ENCODE data around the gene NR5A1. TPM values are rescaled to one million over a fixed set of nuclear protein-coding genes. Genes with fewer than 3 reads are reported as not detected.

The NR5A1 gene
- total and polyA plus RNA-seq, 2 experiments from 2014 or later, result 0.21 TPM; not detected in 1

DNA sequence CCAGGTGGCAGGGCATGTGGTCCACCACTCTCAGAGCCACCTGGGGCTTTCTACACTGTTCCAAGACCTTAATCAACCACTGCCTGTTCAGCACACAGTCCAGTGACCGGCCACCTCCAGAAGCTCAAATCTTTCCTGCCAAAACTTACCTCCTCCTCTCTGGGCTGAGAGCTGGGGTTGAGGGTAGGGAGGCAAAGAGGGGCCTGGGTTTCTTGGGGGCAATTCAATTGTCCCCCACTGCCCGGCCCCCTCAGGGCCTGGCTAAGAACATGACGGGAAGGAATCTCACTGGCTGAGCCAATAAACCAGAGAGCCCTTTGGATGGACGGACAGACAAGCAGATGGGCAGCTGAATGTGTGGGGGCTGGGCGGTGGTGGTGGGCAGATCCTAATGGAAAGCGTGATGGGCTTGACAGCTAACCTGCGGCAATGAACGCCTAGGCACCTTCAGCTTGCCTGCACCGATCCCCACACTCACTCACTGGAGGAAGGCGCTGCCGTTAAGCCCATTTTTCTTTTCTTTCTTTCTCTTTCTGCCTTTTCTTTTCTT is 5.4 kb downstream of the NR5A1 start:
- TF ChIP-seq EZH2 (IDR thresholded peaks at IDR 0.05; ENCODE audit: low read depth, unreplicated experiment) (no peak), ZNF114 (CRISPR knock-in tag; IDR thresholded peaks at IDR 0.05) (no peak), ZNF331 (CRISPR knock-in tag; IDR thresholded peaks at IDR 0.05; ENCODE audit: low read depth) (no peak), EZH2phosphoT487 (IDR thresholded peaks at IDR 0.05; ENCODE audit: unreplicated experiment) (no peak), JUNB (IDR thresholded peaks at IDR 0.05; ENCODE audit: unreplicated experiment) (no peak), NANOG (IDR thresholded peaks at IDR 0.05; ENCODE audit: borderline replicate concordance) (no peak), POLR2AphosphoS5 (IDR thresholded peaks at IDR 0.05; ENCODE audit: low read depth) (no peak), STAT1 (IDR thresholded peaks at IDR 0.05; ENCODE audit: unreplicated experiment) (no peak), CREB1 (CRISPR knock-in tag; IDR thresholded peaks at IDR 0.05; ENCODE audit: low read depth) (no peak)
- TF ChIP-seq, protein P1, sequence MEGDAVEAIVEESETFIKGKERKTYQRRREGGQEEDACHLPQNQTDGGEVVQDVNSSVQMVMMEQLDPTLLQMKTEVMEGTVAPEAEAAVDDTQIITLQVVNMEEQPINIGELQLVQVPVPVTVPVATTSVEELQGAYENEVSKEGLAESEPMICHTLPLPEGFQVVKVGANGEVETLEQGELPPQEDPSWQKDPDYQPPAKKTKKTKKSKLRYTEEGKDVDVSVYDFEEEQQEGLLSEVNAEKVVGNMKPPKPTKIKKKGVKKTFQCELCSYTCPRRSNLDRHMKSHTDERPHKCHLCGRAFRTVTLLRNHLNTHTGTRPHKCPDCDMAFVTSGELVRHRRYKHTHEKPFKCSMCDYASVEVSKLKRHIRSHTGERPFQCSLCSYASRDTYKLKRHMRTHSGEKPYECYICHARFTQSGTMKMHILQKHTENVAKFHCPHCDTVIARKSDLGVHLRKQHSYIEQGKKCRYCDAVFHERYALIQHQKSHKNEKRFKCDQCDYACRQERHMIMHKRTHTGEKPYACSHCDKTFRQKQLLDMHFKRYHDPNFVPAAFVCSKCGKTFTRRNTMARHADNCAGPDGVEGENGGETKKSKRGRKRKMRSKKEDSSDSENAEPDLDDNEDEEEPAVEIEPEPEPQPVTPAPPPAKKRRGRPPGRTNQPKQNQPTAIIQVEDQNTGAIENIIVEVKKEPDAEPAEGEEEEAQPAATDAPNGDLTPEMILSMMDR (conservative IDR thresholded peaks at IDR 0.05; ENCODE audit: low read depth in 2 of 2), result no peak
- TF ChIP-seq, protein P2, sequence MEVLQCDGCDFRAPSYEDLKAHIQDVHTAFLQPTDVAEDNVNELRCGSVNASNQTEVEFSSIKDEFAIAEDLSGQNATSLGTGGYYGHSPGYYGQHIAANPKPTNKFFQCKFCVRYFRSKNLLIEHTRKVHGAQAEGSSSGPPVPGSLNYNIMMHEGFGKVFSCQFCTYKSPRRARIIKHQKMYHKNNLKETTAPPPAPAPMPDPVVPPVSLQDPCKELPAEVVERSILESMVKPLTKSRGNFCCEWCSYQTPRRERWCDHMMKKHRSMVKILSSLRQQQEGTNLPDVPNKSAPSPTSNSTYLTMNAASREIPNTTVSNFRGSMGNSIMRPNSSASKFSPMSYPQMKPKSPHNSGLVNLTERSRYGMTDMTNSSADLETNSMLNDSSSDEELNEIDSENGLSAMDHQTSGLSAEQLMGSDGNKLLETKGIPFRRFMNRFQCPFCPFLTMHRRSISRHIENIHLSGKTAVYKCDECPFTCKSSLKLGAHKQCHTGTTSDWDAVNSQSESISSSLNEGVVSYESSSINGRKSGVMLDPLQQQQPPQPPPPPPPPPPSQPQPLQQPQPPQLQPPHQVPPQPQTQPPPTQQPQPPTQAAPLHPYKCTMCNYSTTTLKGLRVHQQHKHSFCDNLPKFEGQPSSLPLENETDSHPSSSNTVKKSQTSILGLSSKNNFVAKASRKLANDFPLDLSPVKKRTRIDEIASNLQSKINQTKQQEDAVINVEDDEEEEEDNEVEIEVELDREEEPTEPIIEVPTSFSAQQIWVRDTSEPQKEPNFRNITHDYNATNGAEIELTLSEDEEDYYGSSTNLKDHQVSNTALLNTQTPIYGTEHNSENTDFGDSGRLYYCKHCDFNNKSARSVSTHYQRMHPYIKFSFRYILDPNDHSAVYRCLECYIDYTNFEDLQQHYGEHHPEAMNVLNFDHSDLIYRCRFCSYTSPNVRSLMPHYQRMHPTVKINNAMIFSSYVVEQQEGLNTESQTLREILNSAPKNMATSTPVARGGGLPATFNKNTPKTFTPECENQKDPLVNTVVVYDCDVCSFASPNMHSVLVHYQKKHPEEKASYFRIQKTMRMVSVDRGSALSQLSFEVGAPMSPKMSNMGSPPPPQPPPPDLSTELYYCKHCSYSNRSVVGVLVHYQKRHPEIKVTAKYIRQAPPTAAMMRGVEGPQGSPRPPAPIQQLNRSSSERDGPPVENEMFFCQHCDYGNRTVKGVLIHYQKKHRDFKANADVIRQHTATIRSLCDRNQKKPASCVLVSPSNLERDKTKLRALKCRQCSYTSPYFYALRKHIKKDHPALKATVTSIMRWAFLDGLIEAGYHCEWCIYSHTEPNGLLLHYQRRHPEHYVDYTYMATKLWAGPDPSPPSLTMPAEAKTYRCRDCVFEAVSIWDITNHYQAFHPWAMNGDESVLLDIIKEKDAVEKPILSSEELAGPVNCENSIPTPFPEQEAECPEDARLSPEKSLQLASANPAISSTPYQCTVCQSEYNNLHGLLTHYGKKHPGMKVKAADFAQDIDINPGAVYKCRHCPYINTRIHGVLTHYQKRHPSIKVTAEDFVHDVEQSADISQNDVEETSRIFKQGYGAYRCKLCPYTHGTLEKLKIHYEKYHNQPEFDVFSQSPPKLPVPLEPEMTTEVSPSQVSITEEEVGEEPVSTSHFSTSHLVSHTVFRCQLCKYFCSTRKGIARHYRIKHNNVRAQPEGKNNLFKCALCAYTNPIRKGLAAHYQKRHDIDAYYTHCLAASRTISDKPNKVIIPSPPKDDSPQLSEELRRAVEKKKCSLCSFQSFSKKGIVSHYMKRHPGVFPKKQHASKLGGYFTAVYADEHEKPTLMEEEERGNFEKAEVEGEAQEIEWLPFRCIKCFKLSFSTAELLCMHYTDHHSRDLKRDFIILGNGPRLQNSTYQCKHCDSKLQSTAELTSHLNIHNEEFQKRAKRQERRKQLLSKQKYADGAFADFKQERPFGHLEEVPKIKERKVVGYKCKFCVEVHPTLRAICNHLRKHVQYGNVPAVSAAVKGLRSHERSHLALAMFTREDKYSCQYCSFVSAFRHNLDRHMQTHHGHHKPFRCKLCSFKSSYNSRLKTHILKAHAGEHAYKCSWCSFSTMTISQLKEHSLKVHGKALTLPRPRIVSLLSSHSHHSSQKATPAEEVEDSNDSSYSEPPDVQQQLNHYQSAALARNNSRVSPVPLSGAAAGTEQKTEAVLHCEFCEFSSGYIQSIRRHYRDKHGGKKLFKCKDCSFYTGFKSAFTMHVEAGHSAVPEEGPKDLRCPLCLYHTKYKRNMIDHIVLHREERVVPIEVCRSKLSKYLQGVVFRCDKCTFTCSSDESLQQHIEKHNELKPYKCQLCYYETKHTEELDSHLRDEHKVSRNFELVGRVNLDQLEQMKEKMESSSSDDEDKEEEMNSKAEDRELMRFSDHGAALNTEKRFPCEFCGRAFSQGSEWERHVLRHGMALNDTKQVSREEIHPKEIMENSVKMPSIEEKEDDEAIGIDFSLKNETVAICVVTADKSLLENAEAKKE (CRISPR knock-in tag; IDR thresholded peaks at IDR 0.05), result no peak
- TF ChIP-seq, protein P3, sequence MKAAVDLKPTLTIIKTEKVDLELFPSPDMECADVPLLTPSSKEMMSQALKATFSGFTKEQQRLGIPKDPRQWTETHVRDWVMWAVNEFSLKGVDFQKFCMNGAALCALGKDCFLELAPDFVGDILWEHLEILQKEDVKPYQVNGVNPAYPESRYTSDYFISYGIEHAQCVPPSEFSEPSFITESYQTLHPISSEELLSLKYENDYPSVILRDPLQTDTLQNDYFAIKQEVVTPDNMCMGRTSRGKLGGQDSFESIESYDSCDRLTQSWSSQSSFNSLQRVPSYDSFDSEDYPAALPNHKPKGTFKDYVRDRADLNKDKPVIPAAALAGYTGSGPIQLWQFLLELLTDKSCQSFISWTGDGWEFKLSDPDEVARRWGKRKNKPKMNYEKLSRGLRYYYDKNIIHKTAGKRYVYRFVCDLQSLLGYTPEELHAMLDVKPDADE (IDR thresholded peaks at IDR 0.05), result no peak
- TF ChIP-seq, protein P4, sequence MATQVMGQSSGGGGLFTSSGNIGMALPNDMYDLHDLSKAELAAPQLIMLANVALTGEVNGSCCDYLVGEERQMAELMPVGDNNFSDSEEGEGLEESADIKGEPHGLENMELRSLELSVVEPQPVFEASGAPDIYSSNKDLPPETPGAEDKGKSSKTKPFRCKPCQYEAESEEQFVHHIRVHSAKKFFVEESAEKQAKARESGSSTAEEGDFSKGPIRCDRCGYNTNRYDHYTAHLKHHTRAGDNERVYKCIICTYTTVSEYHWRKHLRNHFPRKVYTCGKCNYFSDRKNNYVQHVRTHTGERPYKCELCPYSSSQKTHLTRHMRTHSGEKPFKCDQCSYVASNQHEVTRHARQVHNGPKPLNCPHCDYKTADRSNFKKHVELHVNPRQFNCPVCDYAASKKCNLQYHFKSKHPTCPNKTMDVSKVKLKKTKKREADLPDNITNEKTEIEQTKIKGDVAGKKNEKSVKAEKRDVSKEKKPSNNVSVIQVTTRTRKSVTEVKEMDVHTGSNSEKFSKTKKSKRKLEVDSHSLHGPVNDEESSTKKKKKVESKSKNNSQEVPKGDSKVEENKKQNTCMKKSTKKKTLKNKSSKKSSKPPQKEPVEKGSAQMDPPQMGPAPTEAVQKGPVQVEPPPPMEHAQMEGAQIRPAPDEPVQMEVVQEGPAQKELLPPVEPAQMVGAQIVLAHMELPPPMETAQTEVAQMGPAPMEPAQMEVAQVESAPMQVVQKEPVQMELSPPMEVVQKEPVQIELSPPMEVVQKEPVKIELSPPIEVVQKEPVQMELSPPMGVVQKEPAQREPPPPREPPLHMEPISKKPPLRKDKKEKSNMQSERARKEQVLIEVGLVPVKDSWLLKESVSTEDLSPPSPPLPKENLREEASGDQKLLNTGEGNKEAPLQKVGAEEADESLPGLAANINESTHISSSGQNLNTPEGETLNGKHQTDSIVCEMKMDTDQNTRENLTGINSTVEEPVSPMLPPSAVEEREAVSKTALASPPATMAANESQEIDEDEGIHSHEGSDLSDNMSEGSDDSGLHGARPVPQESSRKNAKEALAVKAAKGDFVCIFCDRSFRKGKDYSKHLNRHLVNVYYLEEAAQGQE (IDR thresholded peaks at IDR 0.05; ENCODE audit: unreplicated experiment), result no peak
- H3K4me3 ChIP-seq, result no peak overlapping the region
- Mint-ChIP-seq H3K9me3 (peaks cover 3% of the 10 kb centered on the region; the same call in 2 of the 3 replicates), H3K27ac (no peak overlapping the region), H3K36me3 (ENCODE audit: low read depth) (no peaks in the 10 kb centered on the region; the same call in 2 of the 3 replicates), H3K4me3 (no peak overlapping the region), H3K27me3 (ENCODE audit: insufficient read depth, low read depth, poor library complexity) (peaks cover 53% of the 10 kb centered on the region), H3K4me1 (peaks cover 21% of the 10 kb centered on the region)
- H2AFZ ChIP-seq, result no peak overlapping the region
- DNase-seq (ENCODE audit: low spot score) (no peak), ATAC-seq (no peak)
- no peaks in the 10 kb centered on the region for H3K36me3 ChIP-seq (ENCODE audit: insufficient read depth)
- no peaks in the 10 kb centered on the region for H3K79me2 ChIP-seq (replicated peaks; ENCODE audit: insufficient read depth)
- H3K27ac ChIP-seq (ENCODE audit: low read depth), result no peak overlapping the region
- H3K27me3 ChIP-seq (ENCODE audit: insufficient read depth), result peaks cover 60% of the 10 kb centered on the region
- H3F3A ChIP-seq (replicated peaks; ENCODE audit: low read depth), result 0 out of 2 replicates have a peak, but pooled peaks cover 3% of the 10 kb centered on the region
- H3K4me2 ChIP-seq, result no peak overlapping the region
- H3K4me1 ChIP-seq (ENCODE audit: insufficient read depth), result peaks cover 7% of the 10 kb centered on the region; the same call in 1 of the 2 replicates
- no peaks in the 10 kb centered on the region; the same call in 1 of the 2 replicates for H4K20me1 ChIP-seq (replicated peaks; ENCODE audit: insufficient read depth)
- H3K9me2 ChIP-seq (ENCODE audit: insufficient read depth), result no peaks in the 10 kb centered on the region

Data from GM23338 (cell line).